MM.1S (cell line): ENCODE data around the gene NCAPH2.

Experiments
- EZH2 ChIP-seq: fragments of 300-600 bp; sonication (generic); optimal IDR thresholded peaks from 2 replicates; pipeline ENCODE3; 2017; ENCODE audit warnings: low read depth, mild to moderate bottlenecking, antibody characterized with exemption, low read length, mixed read lengths
- EZH2phosphoT487 ChIP-seq: fragments of 300-600 bp; sonication (generic); IDR thresholded peaks from 2 replicates; pipeline ENCODE4 v1.6.1; 2018; ENCODE audit warnings: antibody characterized with exemption, low read length
- TF ChIP-seq, protein P1 (sequence below): fragments of 300-600 bp; sonication (generic); IDR thresholded peaks from 2 replicates; pipeline ENCODE4 v1.5.1; 2016; ENCODE audit warnings: antibody characterized with exemption, low read length, mixed read lengths

DNA sequence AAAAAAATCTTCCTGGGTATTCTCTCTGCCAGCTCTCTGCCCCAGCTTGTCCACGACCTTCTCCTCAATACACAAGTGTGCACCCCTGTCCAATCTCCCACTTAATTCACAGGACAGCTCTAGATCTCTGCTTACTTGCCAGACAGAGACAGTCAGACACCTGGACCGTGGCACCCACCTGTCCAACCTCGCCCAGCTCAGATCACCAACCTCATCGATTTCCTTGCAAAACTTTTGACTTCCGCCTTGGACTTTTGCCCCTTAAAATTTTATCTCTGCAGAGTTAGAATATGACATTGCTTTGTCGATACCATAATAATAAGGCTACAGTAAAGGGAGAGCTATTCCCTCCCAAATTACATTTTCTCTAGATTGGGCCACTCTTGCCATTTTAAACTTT, 10.9 kb upstream of the NCAPH2 start:
- TF ChIP-seq, protein P1, sequence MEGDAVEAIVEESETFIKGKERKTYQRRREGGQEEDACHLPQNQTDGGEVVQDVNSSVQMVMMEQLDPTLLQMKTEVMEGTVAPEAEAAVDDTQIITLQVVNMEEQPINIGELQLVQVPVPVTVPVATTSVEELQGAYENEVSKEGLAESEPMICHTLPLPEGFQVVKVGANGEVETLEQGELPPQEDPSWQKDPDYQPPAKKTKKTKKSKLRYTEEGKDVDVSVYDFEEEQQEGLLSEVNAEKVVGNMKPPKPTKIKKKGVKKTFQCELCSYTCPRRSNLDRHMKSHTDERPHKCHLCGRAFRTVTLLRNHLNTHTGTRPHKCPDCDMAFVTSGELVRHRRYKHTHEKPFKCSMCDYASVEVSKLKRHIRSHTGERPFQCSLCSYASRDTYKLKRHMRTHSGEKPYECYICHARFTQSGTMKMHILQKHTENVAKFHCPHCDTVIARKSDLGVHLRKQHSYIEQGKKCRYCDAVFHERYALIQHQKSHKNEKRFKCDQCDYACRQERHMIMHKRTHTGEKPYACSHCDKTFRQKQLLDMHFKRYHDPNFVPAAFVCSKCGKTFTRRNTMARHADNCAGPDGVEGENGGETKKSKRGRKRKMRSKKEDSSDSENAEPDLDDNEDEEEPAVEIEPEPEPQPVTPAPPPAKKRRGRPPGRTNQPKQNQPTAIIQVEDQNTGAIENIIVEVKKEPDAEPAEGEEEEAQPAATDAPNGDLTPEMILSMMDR: no peak
- TF ChIP-seq EZH2phosphoT487 (no peak), EZH2 (no peak)
